ENCODE results near the gene CYP2W1.

CYP2W1 gene

DNA sequence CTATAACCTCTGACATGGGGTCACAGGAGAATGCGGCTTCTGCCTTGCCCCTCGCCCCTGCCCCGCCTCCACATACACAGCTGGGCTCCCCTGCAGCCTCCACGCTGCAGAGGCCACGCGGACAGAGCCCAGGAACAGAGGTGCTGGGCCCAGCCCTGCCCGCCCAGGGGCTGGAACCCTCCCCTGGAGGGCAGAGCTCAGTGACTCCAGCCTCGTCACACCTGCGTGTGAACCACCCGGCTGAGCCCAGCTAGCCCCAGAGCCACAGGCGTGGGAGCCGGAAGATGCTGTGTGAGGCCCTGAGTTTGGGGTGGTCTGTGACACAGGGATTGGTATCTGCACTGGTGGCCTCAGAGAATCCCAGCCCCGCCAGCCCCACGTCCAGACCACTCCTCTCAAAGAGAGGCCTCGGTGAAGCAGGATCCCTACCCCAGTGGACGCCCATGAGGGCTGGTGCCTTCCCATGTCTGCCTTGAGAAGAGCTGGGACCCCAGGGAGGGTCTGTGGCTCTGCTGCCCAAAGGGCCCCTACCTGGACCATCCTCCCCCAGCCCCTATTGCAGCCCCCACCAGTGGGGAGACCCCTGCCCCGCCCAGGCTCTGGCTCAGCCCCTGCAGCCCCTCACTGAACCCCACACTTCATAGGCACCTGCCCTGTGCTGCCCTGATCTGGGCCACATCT is 20.4 kb upstream of the CYP2W1 start:
- no peaks in the 10 kb centered on the region for H3K9me3 ChIP-seq (replicated peaks; ENCODE audit: insufficient read depth, low read length)
- peaks cover 35% of the 10 kb centered on the region for H3K27me3 ChIP-seq (replicated peaks; ENCODE audit: insufficient read depth, low read length)
- H4K20me1 ChIP-seq (ENCODE audit: insufficient read depth, low read length) = no peaks in the 10 kb centered on the region
- H3K9me2 ChIP-seq (replicated peaks; ENCODE audit: insufficient read depth, low read length) = no peaks in the 10 kb centered on the region
- H2AFZ ChIP-seq (ENCODE audit: low read length) = no peak overlapping the region
- H3K4me3 ChIP-seq (ENCODE audit: low read length) = no peak overlapping the region
- H3K27ac ChIP-seq (ENCODE audit: low read length) = no peak overlapping the region
- H3F3A ChIP-seq (ENCODE audit: insufficient read depth, low read length) = peaks cover 10% of the 10 kb centered on the region
- H3K4me1 ChIP-seq (ENCODE audit: low read length) = peaks cover 12% of the 10 kb centered on the region
- H3K36me3 ChIP-seq (replicated peaks; ENCODE audit: insufficient read depth, low read length) = no peaks in the 10 kb centered on the region; the same call in 1 of the 2 replicates
- no peak overlapping the region for H3K4me2 ChIP-seq (ENCODE audit: low read depth, low read length)
- TF ChIP-seq EZH2phosphoT487 (IDR thresholded peaks at IDR 0.05; ENCODE audit: low read length) = no peak
- TF ChIP-seq EZH2 (optimal IDR thresholded peaks at IDR 0.05; ENCODE audit: low read depth, low read length) = no peak
- TF ChIP-seq, protein P1, sequence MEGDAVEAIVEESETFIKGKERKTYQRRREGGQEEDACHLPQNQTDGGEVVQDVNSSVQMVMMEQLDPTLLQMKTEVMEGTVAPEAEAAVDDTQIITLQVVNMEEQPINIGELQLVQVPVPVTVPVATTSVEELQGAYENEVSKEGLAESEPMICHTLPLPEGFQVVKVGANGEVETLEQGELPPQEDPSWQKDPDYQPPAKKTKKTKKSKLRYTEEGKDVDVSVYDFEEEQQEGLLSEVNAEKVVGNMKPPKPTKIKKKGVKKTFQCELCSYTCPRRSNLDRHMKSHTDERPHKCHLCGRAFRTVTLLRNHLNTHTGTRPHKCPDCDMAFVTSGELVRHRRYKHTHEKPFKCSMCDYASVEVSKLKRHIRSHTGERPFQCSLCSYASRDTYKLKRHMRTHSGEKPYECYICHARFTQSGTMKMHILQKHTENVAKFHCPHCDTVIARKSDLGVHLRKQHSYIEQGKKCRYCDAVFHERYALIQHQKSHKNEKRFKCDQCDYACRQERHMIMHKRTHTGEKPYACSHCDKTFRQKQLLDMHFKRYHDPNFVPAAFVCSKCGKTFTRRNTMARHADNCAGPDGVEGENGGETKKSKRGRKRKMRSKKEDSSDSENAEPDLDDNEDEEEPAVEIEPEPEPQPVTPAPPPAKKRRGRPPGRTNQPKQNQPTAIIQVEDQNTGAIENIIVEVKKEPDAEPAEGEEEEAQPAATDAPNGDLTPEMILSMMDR (IDR thresholded peaks at IDR 0.05; ENCODE audit: low read length) = no peak
- DNase-seq = no peak
- no peak overlapping the region for H3K9ac ChIP-seq (ENCODE audit: low read length)
- no peaks in the 10 kb centered on the region for H3K79me2 ChIP-seq (ENCODE audit: low read length)

DNA sequence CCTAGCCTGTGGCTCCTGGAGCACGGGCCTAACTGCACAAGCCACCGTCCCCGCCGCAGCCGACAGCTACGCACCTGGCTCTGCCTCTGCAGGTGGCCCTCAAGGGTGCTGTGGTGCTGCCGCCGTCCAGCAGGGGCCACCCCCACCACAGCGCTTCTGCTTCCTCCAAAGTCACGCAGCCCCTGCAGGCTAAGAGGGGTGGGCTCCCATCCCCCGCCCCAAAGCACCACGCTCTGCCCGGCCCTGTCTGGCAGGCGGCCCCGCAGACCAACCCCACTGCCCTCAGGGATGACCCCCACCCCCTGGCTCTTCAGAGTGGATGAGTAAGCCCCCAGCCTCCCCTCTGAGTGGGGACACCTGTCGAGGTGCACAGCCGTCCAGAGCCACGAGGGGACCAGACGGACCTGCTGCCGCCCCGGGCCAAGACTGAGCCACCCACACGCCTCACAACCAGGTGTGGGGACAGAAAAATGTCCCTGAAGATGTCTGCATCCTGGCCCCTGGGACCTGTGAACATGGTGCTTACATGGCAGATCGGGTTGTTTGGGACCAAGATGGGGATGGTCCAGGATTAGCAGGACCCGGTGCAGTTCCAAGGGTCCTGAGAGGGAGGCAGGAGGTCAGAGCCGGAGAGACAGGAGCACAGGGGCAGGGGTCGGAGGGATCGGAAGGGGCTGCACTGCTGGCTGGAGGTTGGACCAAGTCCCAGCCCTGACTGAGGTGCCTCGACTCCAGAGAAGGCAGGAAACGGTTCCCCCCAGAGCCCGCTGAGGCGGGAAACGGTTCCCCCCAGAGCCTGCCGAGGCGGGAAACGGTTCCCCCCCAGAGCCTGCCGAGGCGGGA is 19.5 kb upstream of the CYP2W1 start:
- H3K9me3 ChIP-seq (replicated peaks; ENCODE audit: insufficient read depth, low read length) = no peaks in the 10 kb centered on the region
- H3K9me2 ChIP-seq (replicated peaks; ENCODE audit: insufficient read depth, low read length) = no peaks in the 10 kb centered on the region
- H3K36me3 ChIP-seq (replicated peaks; ENCODE audit: insufficient read depth, low read length) = no peaks in the 10 kb centered on the region; the same call in 1 of the 2 replicates
- H3K9ac ChIP-seq (ENCODE audit: low read length) = no peak overlapping the region
- H3F3A ChIP-seq (ENCODE audit: insufficient read depth, low read length) = peaks cover 10% of the 10 kb centered on the region
- H3K27me3 ChIP-seq (replicated peaks; ENCODE audit: insufficient read depth, low read length) = peaks cover 26% of the 10 kb centered on the region
- H3K4me1 ChIP-seq (ENCODE audit: low read length) = peaks cover 12% of the 10 kb centered on the region
- DNase-seq = no peak
- no peak overlapping the region for H3K4me2 ChIP-seq (ENCODE audit: low read depth, low read length)
- no peak overlapping the region for H3K4me3 ChIP-seq (ENCODE audit: low read length)
- no peaks in the 10 kb centered on the region for H4K20me1 ChIP-seq (ENCODE audit: insufficient read depth, low read length)
- H2AFZ ChIP-seq (ENCODE audit: low read length) = no peak overlapping the region
- H3K27ac ChIP-seq (ENCODE audit: low read length) = no peak overlapping the region
- no peak for TF ChIP-seq EZH2 (optimal IDR thresholded peaks at IDR 0.05; ENCODE audit: low read depth, low read length)
- TF ChIP-seq EZH2phosphoT487 (IDR thresholded peaks at IDR 0.05; ENCODE audit: low read length) = no peak
- TF ChIP-seq, protein P1 (IDR thresholded peaks at IDR 0.05; ENCODE audit: low read length) = no peak
- no peaks in the 10 kb centered on the region for H3K79me2 ChIP-seq (ENCODE audit: low read length)

DNA sequence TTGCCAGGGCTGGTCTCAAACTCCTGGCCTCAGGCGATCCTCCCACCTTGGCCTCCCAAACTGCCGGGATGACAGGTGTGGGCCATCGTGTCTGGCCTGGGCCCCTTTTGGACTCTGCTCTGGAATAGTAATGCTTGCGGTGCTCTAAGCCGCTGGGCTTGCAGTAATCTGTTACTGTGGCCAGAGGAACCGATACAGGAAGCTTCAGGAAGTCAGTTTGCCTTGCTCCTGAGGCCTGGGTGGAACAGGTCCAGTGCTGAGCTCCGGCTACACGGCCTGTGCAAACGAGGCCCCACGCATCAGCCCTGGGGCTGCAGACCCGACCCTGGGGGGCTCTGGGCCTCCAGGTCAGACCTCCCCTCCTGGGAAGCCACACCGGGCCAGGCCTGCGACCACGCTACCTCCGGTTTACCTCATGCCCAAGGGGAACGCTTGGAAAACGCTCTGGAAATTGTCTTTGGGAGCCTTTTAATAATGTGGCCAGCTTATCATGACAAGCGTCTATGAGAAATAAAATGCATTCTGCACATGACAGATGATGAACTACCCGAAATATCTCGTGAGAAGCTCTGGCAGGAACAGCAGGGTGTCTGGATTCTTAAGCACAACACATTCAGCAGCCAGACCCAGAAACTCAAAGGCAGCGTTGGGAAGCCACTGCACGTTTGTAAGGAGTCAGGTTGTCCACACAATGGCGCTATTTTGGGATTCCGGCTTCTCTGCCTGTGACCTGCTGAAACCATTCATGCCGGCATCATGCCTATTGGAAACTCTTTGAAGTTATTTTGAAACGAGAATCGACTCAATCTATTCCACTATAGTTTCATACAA is 18.4 kb upstream of the CYP2W1 start:
- Histone ChIP-seq H3K9me3 (replicated peaks; ENCODE audit: insufficient read depth, low read length) (no peaks in the 10 kb centered on the region), H3K79me2 (ENCODE audit: low read length) (0 out of 2 replicates have a peak, but pooled peaks cover 3% of the 10 kb centered on the region), H4K20me1 (ENCODE audit: insufficient read depth, low read length) (no peaks in the 10 kb centered on the region), H3F3A (ENCODE audit: insufficient read depth, low read length) (peaks cover 10% of the 10 kb centered on the region), H3K4me3 (ENCODE audit: low read length) (no peak overlapping the region), H3K9ac (ENCODE audit: low read length) (peak overlapping the region; percentile 60; the same call in 1 of the 2 replicates), H3K9me2 (replicated peaks; ENCODE audit: insufficient read depth, low read length) (no peaks in the 10 kb centered on the region), H3K36me3 (replicated peaks; ENCODE audit: insufficient read depth, low read length) (peaks cover 5% of the 10 kb centered on the region; the same call in 1 of the 2 replicates), H3K4me2 (ENCODE audit: low read depth, low read length) (peak overlapping the region; percentile 74), H3K27me3 (replicated peaks; ENCODE audit: insufficient read depth, low read length) (peaks cover 15% of the 10 kb centered on the region), H2AFZ (ENCODE audit: low read length) (no peak overlapping the region), H3K27ac (ENCODE audit: low read length) (peak overlapping the region; percentile 91; the same call in 1 of the 2 replicates), H3K4me1 (ENCODE audit: low read length) (peaks cover 12% of the 10 kb centered on the region)
- TF ChIP-seq, protein P1 (IDR thresholded peaks at IDR 0.05; ENCODE audit: low read length) = peak; percentile 41
- no peak for TF ChIP-seq EZH2 (optimal IDR thresholded peaks at IDR 0.05; ENCODE audit: low read depth, low read length)
- DNase-seq = peak; percentile 56
